ENCODE data around the gene PHAX.
"Not testable (repeated sequence)": the region's sequence is repeated elsewhere in the genome, so short reads cannot be mapped to it uniquely, and the experiment has no call there.

PHAX gene, protein sequence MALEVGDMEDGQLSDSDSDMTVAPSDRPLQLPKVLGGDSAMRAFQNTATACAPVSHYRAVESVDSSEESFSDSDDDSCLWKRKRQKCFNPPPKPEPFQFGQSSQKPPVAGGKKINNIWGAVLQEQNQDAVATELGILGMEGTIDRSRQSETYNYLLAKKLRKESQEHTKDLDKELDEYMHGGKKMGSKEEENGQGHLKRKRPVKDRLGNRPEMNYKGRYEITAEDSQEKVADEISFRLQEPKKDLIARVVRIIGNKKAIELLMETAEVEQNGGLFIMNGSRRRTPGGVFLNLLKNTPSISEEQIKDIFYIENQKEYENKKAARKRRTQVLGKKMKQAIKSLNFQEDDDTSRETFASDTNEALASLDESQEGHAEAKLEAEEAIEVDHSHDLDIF

DNA sequence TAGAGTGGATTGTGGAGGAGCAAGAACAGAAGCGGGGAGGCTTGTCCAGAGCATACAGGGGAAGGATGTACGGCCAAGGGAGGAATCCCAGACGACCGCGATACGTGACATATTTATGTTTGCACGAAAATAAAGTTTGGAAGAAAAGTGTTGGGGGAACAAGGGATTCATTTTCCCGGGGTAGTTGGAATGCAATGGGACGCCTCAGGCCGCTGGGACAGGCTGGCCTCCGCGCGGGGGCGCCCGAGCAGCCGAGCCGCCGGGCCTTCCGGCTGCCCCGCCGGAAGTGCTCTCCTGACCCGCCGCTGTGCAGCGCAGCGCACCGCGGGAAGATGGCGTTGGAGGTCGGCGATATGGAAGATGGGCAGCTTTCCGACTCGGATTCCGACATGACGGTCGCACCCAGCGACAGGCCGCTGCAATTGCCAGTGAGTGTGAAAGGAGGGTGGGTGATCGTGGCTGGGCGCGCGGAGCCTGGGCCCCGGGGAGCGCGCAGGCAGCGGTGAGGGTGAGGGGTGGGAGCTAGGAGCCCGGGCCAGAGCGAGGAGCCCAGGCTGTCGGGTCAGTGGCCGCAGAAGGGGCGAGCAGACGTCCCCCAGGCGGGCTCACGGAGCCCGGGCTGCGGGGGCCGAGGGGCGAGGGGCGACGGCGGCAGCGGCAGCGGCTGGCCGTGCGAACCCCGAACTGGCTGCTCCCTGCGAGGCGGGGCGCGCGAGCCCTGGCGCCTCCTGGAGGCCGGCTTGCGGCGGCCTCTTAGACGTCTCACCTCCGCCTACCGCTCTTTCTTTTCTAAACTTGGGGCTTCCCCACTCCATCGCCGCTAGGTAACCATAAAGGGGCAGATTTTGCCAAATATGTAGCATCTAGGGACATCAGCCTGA is at the start of gene PHAX:
Gene PHAX, plus strand, starts transcription at position 317 of the 881 bp plus-strand sequence. Its CDS starts 16 bp downstream, at position 333.
- peak; percentile 37 to 43 for DNase-seq (ENCODE audit: low read depth in 2 of 2, low spot score in 1 of 2)

DNA sequence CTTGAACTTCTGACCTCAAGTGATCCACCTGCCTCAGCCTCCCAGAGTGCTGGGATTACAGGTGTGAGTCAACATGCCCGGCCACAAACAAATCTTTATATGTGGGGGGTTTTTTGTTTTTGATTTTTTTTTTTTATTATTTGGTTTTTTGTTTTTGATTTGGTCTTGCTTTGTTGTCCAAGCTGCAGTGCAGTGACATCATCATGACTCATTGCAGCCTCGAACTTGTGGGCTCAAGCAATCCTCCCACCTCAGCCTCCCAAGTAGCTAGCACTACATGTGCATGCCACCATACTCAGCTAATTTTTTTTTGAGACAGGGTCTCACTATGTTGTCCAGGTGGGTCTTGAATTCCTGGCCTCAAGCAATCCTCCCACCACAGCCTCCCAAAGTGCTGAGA is 48.1 kb upstream of the PHAX start:
- no peak for DNase-seq (ENCODE audit: low read depth in 2 of 2, low spot score in 1 of 2)

DNA sequence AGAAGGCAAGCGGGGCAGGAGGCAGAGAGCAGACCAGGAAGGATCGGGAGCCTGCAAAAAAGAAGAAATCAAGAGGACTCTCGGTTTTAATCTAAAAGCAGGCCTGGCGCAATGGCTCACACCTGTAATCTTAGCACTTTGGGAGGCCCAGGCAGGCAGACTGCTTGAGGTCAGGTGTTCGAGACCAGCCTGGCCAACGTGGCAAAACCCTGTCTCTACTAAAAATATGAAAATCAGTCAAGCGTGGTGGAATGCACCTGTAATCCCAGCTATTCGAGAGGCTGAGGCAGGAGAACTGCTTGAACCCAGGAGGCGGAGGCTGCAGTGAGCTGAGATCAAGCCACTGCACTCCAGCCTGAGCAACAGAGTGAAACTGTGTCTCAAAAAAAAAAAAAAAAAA is 45.6 kb upstream of the PHAX start:
- not testable (repeated sequence) for DNase-seq (ENCODE audit: low read depth in 2 of 2, low spot score in 1 of 2)

DNA sequence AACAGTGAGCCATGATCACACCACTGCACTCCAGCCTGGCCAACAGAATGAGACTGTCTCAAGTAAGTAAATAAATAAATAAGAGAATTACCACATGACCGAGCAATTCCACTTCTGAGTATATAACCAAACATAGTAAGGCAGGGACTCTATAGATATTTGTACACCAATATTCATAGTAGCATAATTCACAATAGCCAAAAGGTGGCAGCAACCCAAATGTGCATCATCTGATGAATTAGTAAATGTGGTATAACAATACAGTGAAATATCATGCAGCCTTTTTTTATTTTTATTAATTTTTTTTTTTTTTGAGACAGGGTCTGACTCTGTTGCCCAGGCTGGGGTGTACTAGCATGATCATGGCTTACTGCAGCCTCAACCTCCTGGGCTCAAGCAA is 38.8 kb upstream of the PHAX start:
- no peak for DNase-seq (ENCODE audit: low read depth in 2 of 2, low spot score in 1 of 2)

DNA sequence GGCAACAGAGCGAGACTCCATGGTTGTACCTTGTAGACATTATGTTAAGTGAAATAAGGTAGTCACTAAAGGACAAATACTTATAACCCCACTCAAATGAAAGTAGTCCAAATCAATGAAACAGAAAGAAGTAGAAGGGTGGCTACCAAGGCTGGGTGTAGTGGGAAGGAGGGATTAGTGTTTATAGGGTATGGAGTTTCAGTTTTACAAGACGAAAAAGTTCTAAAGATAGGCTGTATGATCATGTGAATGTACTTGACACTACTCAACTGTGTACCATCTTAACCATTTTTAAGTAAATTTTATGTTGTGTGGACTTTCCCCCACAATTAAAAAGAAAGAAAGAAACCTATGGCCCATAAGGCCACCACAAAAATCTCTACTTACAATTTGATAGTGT is 37.9 kb upstream of the PHAX start:
- DNase-seq (ENCODE audit: low read depth in 2 of 2, low spot score in 1 of 2), result no peak

DNA sequence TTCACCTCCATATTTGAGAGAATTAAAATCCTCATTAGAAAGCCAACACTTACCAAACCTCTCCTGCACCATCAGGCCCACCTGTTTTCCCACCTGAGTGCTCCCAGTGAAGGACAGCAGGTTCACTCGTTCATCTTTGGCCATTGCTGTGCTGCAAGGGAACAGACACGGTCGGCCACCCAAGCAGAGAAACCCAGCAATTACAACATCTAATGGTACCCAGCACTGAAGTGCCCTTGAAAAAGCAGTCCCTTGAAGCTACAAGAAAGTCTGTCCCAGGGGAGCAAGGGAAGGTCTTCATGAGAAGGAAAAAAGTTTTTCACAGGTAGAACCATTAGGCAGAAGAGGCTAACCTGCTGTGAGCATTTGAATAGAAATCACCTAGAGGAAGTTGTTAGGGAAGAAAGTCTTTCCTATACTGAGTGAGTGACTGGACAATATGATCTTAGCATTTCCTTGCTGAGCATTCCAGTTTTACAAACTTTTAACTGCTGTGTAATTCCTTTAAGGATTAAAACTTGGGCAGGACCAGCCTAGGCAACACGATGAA is 32.5 kb upstream of the PHAX start:
- no peak for DNase-seq (ENCODE audit: low read depth in 2 of 2, low spot score in 1 of 2)

DNA sequence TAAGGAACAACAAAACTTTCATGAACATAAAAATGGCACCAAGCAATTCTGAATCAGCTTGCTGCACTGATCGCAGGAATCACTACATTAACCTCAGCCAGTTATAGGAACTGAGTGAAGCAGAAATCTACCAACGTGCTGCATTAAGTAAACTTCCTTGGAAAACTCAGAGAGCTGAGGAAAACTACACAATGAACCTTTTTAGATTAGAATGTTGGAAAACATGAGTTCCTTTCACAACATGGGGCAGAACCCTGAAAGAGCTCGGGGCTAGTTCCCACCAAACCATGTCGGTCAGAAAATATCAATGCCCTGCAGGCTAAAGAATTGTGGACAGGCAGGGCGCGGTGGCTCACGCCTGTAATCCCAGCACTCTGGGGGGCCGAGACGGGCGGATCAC is 25.1 kb upstream of the PHAX start:
- DNase-seq (ENCODE audit: low read depth in 2 of 2, low spot score in 1 of 2), result no peak

DNA sequence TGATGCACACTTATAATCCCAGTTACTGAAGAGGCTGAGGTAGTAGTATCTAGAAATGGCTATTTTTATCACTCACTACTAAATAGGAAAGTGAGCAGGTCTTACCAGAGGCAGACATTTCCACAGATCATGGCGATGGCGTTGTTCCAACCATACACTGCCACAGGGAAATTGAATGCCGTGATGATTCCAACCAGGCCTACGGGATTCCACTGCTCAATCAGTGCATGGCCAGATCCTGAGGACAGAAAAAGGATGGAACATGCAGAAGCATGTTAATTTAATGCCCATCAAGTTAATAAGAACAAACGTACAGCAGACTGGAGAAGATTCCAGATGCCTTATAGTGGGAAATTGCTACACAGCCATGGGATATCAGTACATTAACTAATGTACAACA is 23.8 kb upstream of the PHAX start:
- DNase-seq (ENCODE audit: low read depth in 2 of 2, low spot score in 1 of 2), result no peak

DNA sequence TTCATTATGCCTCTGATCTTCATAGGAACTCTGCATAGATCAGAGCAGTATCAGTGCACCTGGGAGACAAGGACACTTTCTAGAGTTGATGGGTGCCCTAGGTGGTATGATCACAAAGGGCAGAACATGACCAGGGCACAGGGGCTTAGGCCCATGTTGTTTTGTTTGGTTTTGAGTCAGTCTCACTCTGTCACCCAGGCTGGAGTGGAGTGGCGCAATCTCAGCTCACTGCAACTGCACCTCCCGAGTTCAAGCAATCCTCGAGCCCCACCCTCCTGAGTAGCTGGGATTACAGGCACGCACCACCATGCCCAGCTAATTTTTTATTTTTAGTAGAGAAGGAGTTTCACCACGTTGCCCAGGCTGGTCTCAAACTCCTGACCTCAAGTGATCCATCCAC is 23.3 kb upstream of the PHAX start:
- no peak for DNase-seq (ENCODE audit: low read depth in 2 of 2, low spot score in 1 of 2)

DNA sequence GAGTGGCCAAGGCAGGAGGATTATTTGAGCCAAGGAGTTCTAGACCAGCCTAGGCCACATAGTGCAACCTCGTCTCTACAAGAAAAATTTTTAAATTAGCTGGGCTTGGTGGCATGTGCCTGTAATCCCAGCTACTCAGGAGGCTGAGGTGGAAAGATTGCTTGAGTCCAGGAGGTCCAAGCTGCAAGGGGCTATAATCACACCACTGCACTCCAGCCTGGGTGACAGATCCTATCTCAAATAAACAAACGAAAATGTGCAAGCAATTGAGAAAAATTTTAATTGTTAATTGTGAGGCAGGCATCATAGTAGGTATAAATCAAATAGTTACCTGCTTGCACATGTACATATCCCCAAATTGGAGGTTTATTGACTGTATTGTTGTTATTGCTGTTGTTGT is 21.0 kb upstream of the PHAX start:
- no peak for DNase-seq (ENCODE audit: low read depth in 2 of 2, low spot score in 1 of 2)

DNA sequence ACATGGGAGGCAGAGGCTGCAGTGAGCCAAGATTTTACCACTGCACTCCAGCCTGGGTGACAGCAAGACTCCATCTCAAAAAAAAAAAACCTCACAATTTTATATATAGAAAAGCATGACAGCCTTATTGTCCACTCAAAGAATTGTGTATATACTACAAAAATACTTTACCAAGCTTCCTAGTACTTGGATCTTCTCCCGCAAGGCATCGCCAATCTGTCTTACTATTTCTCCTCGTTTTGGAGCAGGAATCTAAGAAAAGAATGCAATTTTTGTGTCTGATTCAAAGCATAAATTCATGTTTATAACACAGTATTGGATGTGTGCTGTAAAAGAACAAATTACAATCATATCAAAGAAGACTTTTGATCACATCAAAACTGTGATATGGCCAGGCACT is 17.0 kb upstream of the PHAX start:
- DNase-seq (ENCODE audit: low read depth in 2 of 2, low spot score in 1 of 2), result no peak

DNA sequence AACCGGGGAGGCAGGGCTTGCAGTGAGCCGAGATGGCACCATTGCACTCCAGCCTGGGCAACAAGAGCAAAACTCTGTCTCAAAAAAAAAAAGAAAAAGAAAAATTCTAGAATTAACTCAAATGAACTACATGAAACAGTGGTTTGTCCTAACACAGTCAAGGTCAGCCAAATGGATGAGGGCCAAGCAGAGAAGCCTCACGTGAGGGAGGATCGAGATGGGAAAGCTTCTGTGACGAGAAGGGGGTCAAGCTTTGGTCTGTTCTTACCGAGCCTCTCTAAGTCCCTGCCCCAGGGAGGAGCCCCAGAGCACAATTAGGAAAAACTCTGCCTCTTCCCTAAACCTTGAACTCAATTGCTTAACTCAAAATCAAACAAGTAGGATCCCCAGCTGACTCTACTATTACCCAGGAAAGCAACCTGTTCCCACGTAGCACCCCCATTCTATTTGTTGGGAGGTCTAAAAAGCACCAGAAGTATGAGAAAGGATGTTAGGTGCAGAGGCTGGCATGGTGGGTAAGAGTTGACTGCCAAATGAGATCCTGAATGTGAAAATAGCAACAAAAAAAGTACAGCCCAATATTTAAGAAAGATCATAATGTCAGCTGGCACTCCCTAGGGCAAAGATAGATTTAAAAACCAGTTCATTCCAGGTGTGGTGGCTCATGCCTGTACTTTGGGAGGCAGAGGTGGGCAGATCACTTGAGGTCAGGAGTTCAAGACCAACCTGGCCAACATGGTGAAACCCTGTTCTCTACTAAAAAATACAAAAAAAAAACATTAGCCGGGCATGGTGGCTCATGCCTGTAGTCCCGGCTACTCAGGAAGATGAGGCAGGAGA is 13.0 kb upstream of the PHAX start:
- DNase-seq (ENCODE audit: low read depth in 2 of 2, low spot score in 1 of 2), result no peak

DNA sequence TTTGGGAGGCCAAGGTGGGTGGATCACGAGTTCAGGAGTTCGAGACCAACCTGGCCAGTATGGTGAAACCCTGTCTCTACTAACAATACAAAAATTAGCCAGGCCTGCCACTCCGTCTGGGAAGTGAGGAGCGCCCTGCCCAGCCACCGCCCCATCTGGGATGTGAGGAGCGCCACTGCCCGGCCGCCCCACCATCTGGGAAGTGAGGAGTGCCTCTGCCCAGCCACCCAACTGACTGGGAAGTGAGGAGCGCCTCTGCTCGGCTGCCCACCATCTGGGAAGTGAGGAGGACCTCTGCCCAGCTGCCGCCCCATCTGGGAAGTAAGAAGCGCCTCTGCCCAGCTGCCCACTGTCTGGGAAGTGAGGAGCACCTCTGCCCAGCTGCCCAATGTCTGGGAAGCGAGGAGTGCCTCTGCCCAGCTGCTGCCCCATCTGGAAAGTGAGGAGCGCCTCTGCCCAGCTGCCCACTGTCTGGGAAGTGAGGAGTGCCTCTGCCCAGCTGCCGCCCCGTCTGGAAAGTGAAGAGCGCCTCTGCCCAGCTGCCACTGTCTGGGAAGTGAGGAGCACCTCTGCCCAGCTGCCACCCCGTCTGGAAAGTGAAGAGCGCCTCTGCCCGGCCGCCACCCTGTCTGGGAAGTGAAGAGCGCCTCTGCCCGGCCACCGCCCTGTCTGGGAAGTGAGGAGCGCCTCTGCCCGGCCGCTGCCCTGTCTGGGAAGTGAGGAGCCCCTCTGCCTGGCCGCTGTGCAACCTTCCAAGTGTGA is 11.0 kb upstream of the PHAX start:
- no peak for DNase-seq (ENCODE audit: low read depth in 2 of 2, low spot score in 1 of 2)

DNA sequence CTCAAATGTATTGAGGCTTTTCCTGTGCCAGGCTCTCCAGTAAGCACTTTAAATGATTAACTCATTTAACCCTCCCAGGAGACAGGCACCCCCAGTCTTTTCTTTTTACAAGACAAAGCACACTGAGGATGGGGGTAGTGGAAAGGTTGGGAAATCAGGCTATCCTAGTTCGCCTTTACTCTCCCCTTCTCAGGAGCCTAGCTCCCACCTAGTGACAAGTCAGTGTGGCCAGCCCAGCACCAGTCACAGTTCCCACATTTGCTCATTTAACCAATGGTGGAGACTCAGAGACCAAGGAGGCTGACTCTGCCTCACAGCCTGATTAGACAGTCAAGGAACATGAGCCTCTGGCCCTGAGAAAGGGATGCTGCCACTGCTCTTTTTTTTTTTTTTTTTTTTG is 9.2 kb upstream of the PHAX start:
- no peak for DNase-seq (ENCODE audit: low read depth in 2 of 2, low spot score in 1 of 2)

DNA sequence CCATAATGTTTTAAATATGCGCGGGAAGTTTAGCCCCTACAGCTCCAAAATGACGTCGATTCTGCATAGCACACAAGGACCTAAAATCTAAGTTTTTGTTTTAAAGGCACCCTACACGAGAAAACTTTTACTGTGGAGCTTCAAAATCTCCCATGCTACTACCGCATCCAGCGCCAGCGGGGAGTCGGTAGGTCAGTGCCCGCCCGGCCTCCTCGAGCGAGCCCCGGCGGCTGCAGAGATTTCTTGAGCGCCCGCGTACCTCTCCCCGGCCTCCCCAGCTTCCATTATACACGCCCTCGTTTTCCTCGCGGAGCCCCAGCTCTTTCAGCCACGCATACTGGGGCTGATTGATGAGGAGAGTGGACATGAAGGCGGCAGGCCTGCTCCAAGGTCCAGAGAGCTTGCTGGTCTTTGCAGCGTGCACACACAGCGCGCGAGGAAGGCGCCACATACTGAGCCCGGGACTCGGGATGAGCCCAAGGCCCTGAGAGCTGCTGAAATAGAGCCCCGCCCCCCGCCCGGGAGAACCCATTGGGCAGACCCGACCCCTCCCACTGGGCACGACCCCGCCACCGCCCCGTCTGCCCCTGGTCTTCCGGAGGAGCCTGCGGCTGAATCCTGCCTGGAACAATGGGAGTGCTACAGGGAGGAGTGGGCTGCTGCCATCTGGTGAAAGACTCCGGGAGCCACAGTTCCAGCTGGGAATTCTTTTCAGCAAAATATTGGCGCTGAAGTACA is 5.8 kb upstream of the PHAX start, which contains the start of gene ALDH7A1:
Gene ALDH7A1, minus strand, starts transcription at position 472 of the 738 bp plus-strand sequence. Its CDS starts 21 bp downstream, at position 451.
- DNase-seq (ENCODE audit: low read depth in 2 of 2, low spot score in 1 of 2), result peak in 1 of 2 donors; percentile 16

DNA sequence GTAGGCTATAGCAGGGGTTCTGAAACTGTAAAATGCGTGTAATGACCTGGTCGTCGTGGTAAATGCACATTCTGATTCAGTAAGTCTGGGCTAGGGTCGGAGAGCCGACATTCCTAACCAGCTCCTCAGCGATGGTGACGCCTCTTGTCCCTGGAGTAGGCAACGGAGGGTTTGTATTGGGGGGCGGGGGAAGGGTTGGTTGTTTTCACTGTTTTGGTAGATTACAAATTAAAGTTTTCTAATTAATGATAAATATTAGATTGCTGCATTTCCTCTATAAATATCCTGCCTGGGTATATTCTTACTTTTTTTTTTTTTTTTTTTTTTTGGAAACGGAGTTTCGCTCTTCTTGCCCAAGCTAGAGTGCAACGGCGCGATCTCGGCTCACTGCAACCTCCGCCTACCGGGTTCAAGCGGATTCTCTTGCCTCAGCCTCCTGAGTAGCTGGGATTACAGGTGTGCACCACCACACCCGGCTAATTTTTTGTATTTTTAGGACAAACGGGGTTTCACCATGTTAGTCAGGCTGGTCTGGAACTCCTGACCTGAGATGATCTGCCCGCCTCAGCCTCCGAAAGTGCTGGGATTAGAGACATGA is 5.2 kb upstream of the PHAX start:
- no peak for DNase-seq (ENCODE audit: low read depth in 2 of 2, low spot score in 1 of 2)

DNA sequence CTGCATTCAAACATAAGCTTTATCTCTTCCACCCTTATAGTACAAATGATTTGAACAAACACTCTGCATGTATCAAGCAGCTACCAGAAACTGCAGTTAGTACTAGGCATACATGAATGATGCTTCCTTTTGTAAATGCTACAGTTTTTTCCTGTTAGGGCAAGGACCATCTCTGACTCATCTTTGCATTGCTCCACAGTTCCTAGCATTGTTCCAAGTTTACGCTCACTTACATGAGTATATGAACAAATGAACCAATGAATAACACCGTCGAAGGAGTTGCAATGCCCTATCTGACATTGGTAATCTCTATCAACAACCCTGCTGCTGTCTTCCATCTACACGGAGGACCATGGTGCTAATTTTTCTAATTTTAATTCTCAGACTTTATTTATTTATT is 3.6 kb upstream of the PHAX start:
- DNase-seq (ENCODE audit: low read depth in 2 of 2, low spot score in 1 of 2), result no peak

DNA sequence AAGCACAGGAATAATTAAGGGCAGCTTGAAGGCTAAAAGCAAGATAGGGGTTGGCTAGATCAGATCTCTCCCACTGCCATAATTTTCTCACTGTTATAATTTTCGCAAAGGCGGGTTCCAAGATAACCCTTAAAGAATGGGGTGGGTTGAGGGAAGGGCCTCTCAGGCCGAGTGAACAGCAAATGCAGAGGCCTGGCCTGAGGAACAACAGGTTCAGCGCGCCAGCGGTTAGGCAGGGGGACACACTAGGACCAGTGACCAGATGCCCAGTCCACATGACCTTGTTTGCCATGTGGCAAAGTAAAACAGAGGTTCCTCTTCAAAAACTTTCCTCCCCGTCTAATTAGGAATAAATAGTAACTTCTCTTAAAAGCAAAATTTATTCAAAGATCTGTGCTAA is 1.2 kb upstream of the PHAX start:
- DNase-seq (ENCODE audit: low read depth in 2 of 2, low spot score in 1 of 2), result no peak

DNA sequence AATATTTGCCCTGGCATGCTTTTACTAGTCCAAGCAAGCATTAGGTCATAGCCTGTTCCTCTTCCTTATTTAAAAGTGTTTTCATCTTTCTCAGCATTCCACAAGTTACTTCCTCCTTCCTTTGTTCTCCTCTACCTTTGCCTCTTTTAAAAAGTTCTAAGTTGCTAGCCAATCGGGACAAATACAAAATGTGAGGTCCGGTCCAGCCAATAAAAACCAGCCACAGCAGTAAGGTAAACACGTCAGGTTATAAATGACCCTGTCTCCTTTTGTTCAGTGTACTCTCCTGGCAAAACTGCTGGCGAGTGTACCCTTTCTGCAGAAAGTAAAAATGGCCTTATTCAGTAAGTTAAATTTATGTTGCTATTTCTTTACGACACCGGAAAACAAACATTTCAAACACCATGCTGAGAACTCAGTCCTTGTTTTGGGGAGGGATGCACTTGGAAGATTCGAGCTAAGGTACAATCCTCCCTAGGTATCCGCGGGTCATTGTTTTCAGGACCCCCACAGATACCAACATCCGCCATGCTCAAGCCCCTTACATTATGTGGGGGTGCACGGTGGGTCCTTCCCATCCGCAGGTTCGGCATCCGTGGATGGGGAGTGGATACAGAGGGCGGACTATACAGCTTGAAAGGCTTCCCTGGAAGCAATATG is 646 bp upstream of the PHAX start:
- DNase-seq (ENCODE audit: low read depth in 2 of 2, low spot score in 1 of 2), result not testable (repeated sequence)

Data from stimulated activated CD8-positive, alpha-beta memory T cell treated with anti-CD3 and anti-CD28 coated beads, Interleukin-4, amount 100 ng/mL, for 1 hour (primary cell).